Fibroblast of pulmonary artery (primary cell): ENCODE results near the gene HIPK2.
A peak's percentile ranks its signal among the peaks of the same experiment; 100 is the strongest.

Experiments used
- DNase-seq: peaks from one replicate; pipeline ENCODE4 v3.0.0-alpha.2; 2010; ENCODE audit warnings: low read depth
- H3K4me3 ChIP-seq: replicated peaks from 2 replicates; pipeline ENCODE4 v1.5.1; 2011; ENCODE audit warnings: low read depth, mild to moderate bottlenecking, control low read depth, low read length, moderate library complexity
- TF ChIP-seq, protein P1 (sequence below): IDR thresholded peaks from 2 replicates; pipeline ENCODE4 v1.5.1; 2011; ENCODE audit warnings: mild to moderate bottlenecking, control low read depth, low read length, inconsistent platforms; ENCODE audit errors: missing control alignments

Gene HIPK2

DNA sequence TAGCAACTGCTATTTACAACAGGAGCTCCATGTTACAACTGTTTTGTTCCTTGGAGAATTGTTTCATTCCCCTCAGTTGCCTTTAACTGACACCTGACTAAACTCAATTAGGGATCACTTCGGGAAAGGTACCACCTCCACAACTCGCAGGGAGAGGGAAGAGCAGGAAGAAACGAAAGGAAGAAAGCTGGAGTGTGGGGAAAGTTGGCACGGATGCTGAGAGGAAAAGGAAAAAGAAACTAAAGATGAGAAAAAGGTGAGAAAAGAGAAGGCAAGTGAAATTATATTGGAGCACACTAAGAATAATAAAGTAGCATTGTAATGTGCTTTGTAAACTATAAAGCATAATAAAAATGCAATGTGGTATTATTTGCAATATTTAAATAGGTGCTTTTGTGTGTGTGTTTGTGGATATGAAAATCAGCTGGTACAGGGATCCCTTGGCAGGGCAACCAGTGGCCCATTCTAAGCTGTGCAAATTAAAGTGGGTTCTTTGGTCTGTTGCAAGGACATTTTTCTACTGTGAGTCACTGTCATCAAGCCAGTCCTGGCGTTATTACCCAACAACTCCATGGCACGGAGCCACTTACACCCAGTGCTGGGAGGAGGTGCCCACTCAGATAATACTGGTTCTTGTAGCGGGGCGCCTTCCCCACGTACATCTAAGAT, 45.9 kb downstream of the HIPK2 start:
- H3K4me3 ChIP-seq = peak overlapping the region; percentile 8
- peak; percentile 98 for DNase-seq
- TF ChIP-seq, protein P1, sequence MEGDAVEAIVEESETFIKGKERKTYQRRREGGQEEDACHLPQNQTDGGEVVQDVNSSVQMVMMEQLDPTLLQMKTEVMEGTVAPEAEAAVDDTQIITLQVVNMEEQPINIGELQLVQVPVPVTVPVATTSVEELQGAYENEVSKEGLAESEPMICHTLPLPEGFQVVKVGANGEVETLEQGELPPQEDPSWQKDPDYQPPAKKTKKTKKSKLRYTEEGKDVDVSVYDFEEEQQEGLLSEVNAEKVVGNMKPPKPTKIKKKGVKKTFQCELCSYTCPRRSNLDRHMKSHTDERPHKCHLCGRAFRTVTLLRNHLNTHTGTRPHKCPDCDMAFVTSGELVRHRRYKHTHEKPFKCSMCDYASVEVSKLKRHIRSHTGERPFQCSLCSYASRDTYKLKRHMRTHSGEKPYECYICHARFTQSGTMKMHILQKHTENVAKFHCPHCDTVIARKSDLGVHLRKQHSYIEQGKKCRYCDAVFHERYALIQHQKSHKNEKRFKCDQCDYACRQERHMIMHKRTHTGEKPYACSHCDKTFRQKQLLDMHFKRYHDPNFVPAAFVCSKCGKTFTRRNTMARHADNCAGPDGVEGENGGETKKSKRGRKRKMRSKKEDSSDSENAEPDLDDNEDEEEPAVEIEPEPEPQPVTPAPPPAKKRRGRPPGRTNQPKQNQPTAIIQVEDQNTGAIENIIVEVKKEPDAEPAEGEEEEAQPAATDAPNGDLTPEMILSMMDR = no peak

DNA sequence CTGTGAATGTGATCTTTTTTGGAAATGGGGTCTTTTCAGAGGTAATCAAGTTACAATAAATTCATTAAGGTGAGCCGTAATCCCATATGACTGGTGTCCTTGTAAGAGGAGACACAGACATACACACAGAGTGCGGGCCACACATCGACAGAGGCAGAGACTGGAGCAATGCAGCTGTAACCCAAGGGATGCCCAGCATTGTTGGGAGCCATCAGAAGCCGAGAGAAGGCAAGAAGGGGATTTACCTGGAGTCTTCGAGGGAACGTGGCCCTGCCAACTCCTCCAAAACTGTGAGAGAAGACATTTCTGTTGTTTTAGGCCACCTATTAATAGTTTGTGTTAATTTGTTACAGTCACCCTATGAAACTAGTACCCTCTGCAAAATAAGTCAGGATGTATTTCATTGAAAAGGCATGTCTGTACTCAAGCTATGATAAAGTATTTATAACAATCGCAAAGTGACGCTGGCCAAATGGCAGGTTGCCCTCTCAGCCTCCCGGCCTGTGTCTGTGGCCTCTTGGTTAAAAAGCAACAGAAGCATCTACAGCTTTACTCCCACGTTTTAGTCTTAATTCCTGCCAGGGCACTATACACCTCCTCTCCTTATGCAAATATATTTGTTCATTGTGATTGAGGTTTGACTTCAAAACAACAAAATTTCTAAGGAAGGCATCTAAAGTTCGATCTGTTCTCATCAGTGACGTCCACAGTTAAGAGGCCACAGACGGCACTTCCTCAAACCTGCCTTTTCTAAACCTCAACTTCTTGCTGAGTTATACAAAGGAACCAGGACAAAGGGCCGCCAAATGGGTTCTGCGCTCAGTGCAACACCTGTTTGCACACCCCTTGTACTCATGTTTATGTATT, 46.8 kb downstream of the HIPK2 start:
- TF ChIP-seq, protein P1 = no peak
- no peak overlapping the region for H3K4me3 ChIP-seq
- DNase-seq = peak; percentile 92

DNA sequence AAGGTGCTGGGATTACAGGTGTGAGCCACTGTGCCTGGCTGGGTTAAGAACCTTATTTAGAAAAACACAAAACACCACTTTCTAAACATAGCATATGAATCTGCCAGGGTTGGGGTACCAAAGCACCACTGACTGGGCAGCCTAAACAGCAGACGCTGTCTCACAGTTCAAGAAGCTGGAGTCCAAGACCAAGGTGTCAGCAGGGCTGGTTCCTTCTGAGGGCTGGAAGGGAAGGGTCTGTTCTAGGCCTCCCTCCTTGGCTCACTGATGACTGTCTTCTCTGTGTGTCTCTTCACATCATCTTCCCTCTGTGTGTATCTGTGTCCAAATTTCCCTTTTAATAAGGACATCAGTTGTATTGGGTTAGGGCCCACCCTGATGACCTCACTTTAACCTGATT, 49.6 kb downstream of the HIPK2 start:
- TF ChIP-seq, protein P1 = no peak
- no peak for DNase-seq
- H3K4me3 ChIP-seq = no peak overlapping the region

DNA sequence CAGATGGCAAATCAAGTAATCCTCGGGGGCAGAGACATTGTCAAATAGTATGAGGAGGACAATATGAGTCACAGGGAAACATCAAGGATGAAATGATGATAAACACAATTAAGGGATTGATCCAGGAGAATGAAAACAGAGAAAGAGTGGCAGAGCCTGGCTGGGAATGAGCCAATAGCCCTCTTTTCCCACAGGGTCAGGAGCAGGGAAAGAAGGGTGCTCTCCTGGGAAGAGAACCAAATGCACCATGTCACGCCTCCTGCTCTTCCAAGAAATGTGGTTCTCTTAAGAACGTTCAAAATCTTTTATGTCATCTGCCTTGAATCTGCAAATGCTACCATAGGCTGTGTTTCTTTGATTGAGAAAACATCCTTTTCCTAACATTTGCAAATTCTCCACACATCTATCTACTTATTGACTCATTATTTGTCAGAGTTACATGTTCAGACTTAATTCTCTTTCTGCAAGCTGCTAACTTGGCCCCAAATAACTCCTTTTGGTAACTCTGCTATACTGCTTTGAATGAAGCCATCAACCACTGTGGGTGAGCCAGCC, 50.6 kb downstream of the HIPK2 start:
- no peak overlapping the region for H3K4me3 ChIP-seq
- TF ChIP-seq, protein P1 = no peak
- peak; percentile 61 for DNase-seq

DNA sequence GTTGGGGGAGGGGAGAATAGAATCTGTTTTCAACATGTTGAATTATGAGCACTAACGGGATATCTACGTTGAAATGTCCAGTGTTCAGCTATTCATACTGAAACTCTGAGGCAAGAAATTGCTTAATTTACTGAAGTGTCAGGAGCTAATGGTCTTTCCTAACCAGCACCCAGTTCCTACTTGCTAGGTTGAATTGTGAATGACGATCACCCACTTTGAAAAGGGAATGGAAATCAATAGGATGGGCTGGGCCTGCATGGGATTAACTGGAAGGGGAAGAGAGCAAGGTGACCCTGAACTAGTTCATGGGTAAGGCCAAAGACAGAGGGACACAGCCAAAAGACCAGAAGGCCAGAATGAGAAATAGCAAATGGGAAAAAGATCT, 51.3 kb downstream of the HIPK2 start:
- DNase-seq = no peak
- TF ChIP-seq, protein P1 = no peak
- no peak overlapping the region for H3K4me3 ChIP-seq

DNA sequence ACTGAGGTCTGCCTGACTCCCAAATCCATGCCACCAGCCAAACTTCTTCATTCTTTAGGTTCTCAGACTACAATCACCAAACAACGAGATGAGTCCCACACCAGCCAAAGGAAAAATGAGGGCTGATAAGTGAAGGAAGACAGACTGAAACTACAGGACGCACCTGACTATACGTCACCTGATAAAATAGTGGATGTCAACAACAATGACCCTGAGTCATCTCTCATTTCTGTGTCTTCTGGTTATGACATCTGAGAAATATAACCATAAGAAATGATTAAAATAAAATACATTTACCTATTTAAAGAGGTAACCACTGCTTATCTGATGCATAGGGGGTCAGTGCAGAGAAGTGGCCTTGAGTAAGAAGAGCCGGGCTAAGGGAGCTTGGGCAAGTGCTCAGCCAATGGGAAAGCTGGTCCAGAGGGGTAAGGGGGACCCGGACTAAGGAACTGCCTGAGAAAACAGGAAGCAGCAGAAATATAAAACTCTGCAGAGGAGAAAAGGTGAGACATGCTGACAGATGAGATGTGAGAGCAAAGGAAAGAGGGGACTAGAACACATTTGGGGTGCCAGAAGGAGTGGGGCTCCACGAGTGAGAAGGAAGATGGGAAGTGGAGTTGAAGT, 51.8 kb downstream of the HIPK2 start:
- TF ChIP-seq, protein P1 = no peak
- DNase-seq = no peak
- H3K4me3 ChIP-seq = no peak overlapping the region
